GM19240 (cell line): ENCODE data around the gene TRIM47.

Experiments used
- DNase-seq: peaks from one replicate; pipeline ENCODE4 v3.0.0; 2011; ENCODE audit warnings: low spot score; ENCODE audit not compliant: insufficient read length

TRIM47 gene

DNA sequence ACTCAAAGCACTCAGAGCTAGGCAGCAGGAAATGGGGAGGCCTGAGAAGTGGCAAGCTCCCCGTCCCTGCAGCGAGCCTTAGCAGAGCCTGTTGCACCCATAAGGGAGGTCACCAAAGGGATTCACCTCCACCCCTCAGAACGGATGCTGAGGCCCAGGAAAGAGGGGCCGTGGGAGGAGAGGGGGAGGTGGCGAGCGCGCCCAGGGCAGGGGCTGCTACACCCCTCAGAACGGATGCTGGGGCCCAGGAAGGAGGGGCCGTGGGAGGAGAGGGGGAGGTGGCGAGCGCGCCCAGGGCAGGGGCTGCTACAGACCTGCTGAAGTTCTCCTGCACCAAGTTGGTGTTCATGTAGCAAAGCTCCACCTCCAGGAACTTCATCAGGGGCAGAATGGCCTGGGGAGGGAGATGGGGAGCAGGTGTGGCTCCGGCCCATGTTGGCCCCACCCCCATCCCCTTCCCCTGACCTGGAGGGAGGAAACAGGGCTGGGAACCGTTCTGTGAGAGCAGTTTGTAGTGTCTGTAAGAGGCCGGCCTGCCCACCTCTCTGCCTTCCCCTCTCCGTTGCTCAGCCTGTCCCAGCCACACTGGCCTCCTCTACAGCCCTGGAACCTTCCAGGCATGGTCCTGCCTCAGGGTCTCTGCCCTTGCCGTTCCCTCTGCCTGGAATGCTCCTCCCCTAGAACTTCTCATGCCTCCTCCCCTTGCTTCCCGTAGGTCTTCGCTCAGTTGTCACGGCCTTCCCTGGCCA is 45.6 kb downstream of the TRIM47 start:
- DNase-seq: no peak

DNA sequence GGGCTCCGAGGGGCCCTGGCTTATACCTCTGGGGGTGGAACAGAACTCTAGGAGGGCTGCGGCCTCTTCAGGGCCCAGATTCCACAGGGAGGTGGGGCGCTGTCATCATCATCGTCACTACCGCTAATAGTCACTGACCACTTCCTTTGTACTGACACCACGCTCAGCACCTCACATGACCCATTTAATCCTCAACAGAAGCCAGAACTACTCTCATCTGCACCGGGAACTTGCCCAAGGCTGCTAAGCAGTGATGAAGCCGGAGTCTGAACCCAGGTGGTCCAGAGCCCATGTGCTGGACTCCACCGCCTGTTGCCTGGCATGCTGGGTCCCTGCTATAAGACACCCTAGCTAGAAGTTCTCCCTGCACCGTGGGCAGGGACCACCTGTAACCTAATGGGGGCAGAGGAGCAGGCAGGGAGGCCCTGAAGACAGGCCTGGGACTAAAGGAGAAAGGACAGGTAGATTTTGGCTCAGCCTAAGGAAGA is 46.2 kb downstream of the TRIM47 start:
- no peak for DNase-seq

DNA sequence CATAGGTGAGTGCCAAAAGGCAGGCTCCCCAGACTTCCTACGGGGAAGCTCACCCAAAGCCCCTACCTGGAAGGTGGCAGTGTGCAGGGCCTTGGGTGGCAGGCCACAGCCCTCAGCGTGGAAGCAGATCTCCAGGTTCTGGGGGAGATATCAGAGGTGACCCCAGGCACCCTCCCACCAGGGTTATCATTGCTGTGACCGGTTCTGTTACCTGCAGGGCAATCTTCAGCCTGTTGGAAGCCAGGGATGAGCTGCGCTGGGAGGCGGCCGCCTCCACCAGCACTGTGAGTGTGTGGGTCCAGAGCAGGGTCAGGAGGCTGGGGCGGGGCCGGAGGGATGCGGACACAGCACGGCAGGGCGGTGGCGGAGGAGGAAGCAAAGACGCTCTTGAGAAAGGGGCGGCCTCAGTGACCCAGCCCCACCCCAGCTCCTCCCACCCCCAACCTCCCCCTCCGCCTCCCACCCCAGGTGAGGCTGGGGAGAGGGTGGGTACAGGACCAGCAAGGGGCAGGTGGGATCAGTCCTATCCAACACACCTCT is 47.3 kb downstream of the TRIM47 start:
- no peak for DNase-seq

DNA sequence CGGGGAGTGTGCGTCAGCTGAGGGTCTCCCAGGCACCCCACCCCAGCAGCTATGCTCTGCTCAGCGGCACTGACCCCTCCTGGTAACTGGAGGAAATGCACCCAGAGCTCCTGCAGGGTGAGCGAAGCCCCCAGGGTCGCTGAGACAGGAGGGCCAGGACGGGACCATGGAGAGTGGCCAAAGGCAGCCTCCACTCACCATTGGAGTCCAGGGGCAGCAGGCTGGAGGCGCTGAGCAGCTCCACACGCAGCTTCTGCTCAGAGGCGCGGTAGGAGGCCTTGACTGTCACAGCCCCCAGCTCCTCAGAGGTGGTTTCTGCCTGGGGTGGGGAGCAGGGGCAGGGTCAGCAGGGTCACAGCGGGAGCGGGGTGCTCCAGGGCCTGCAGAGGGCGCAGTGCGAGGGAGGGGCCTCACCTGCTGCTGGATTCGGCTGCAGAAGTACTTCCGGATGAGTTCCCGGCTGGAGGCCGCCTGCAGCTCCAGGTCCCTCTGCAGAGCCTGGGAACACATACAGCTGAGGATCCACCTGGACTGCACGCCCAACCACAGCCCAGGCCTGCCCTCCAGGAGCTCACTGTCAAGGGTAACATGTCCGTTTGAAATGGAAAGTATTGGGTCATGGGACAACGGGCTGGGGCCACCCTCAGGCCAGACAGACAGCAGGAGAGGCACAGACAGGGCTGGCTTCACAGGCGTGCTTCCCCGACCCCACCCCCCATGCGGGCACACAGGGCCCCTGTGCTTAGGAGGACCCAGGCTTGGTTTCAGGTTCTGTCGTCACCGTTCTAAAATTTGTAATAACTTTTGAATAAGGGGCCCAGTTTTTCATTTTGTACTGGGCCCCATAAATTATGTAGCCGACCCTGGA is 48.0 kb downstream of the TRIM47 start:
- DNase-seq: no peak

DNA sequence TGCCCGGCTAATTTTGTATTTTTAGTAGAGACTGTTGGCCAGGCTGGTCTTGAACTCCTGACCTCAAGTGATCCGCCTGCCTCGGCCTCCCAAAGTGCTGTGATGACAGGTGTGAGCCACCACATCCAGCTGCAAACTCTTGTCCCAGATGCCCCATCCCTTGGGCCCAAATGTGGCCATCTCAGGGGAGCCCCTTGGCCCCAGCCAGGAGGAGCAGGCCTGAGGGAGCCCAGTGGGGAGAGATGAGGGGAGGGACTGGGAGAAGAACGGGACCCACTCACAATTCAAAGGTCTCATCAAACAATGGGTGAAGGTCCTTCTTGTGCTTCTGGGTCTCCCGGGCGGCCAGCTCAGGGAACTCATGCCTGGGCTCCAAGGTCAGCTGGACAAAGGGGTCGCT is 48.6 kb downstream of the TRIM47 start:
- DNase-seq: no peak

DNA sequence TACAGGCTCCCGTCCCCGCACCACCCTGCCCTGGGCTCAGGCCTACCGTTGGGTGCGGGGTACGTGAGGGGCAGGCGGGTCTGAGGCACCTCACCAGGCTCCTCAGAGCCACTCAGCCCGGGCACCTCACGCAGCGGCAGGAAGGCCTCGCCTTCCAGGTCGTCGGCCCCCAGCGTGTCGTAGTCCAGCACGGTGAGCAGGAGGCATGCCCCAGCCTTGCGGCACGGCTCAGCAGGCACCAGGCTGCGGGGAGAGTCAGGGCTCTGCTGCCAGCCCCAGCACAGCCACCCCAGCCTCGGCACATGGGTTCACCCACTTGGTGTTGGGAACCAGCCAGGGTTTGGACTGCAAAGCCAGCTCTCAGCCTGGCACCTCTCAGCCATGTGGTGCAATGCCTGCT is 49.6 kb downstream of the TRIM47 start:
- no peak for DNase-seq

DNA sequence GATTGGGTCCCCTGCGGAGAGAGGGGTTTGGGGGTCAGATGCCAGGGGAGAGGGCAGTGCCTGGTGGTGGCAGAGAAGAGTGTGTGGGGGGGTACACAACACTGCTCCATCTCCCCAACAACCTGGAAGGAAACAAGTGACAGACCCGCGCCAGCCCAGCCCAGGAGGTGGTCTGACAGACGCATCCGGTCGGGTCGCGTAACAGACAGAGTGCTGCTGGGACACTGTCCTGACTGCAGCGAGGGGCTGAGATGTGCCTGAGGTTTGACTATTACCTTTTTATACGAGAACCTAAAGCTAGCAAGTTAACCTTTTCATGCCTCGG is 50.3 kb downstream of the TRIM47 start:
- no peak for DNase-seq

DNA sequence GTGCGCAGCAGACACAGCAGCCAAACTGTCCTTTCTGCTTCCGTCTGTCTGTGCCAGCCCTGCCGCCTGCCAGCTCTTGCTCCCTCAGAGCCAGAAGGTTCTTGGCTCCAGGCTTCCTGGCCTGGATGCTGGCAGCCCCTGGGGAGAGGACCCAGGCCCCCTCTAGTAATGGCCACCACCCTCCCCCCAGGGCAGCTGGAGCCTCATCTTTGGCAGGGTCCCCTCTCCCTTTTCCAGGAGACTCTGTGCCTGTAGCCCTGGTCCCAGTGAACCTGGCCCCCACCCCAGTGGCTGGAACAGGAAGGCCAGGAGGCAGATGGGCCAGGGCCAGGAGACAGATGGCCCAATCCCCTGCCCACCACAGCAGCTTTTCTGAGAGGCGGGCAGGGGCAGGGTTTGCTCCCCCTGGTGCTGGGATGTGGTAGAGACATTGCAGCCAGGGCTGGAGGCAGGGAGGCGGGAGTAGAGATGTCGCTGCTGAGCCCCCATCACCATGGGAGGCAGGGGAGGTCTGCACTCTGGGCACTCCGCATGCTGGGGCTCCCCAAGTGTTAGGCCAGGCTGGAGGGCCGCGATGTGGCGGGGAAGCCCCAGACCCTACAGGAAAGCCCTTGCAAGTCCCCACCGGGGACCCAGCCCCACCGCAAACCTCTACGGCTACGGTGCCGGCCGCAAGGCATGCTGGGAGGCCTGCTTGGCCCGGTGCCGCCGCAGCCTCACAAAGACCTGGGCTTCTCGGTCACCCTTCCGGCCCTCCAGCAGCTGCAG is 50.9 kb downstream of the TRIM47 start:
- DNase-seq: peak; percentile 97

DNA sequence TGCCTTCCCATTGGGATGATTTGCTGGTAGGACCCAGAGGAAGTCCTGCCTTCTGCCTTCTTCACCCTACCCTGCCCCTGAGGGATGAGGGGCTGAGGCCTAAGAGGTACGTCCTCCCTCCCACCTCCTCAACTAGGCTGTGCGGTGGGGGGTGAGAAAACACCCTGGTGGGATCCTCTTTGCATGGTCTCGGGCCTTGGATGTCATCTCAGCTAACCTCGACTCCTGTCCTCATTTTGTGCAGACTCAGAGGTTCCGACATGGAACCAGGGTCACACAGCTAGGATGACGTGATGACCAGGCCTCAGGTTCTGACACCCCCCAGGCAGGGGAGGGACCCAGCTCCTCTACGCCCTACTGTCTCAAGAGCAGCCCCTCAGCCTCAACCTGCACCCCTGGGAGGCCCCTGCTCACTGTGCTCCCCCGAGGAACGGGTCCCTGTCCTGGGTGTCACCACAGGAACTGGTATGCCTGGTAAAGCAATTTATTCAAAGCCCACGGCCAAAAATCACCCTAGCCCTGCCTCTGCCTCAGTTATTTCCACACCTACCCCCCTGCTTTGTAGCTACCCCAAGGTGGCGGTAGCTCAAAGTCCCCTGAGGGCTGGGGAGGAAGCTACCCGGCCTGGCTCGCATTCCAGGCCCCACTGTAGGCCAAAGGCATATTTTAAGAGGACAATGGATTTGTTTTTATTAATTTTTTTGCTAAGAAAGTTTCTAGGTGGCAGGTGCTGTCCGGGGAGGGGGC is 51.6 kb downstream of the TRIM47 start:
- no peak for DNase-seq

DNA sequence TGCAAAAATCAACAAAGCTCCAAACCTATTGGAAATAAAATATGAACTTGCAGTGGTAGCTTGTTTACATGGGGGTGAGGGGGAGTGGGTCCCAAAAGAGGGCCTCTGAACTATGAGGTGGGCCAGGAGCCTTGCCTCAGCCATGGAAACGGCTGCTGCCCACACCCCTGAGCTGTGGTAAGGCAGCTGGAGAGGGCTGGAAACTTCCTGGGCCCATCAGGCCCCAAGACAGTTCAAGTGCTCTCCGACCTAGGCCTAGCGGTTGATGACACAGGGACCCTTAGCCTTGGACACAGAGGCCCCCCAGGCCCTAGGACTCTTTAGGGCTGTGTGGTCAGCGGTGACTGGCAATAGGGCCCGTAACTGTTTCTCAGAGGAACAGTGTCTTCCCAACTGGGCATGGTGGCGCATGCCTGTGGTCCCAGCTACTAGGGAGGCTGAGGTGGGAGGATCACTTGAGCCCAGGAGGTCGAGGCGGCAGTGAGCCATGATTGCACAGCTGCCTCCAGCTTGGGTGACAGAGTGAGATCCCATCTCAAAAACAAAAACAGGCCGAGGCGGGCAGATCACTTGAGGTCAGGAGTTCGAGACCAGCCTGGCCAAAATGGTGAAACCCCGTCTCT is 52.5 kb downstream of the TRIM47 start:
- DNase-seq: no peak

DNA sequence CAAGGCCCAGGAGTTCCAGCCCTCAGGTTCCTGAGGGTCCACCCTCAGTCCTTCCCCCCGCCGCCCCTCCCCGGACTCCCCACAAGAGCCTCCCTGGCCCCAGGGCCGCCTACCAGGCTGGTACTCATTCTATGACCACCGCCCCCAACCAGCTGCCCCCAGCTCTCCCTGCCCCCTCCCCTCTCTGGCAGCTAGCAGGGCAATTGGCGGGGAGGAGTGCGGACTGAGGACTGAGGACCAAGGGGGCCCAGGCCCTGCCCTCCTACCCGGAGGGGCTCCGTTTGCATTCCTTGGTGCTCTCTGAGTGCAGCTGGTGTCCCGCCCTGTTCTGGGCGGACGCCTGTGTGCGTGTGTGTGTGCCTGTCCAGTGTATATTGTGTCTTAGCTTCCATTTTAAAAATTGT is 53.2 kb downstream of the TRIM47 start:
- no peak for DNase-seq

DNA sequence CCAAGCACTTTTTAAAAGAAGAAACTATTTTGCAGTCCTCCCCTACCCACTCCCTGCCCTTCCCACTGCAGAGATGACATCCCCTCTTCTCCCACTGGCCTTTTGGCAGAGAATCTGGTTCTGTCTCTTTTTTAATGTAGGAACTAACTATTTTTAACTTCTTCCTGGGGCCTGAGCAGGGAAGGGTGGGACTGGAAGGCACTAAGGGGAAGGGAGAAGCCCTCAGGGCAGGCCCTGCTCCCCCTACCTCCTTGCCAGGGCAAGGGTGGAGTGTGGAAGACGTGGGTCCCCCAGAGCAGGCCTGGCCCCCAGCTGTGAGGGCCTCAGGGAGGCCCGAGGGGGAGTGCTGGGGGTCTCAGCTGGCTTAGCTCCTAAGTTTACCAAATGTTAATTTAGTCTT is 53.7 kb downstream of the TRIM47 start:
- no peak for DNase-seq
